Epithelial cell of proximal tubule (primary cell): ENCODE results near the gene IGSF23. TPM values are rescaled to one million over a fixed set of nuclear protein-coding genes. Genes with fewer than 3 reads are reported as not detected.

Experiments used
- DNase-seq: peaks from one replicate; pipeline ENCODE4 v3.0.0-alpha.2; 2011; ENCODE audit warnings: low read depth
- H3K4me3 ChIP-seq: 2 replicates; pipeline ENCODE4 v1.5.1; 2011; ENCODE audit warnings: low read depth, mild to moderate bottlenecking, low read length
- CTCF ChIP-seq: conservative IDR thresholded peaks from 2 replicates; pipeline ENCODE4 v1.5.1; 2012; ENCODE audit warnings: low read depth, mild to moderate bottlenecking, low read length
- total RNA-seq: library from RNA; depleted of rRNA; stranded (reverse); fragments of >200 nt; gene quantifications from 2 replicates; pipeline ENCODE4 v1.2.3, GENCODE V29; 2015

The IGSF23 gene
- 0.12 TPM in 1 of 2 replicates, not detected in the other for total RNA-seq

- TF ChIP-seq CTCF: no peak
- no peak within 1 kb of the TSS for H3K4me3 ChIP-seq
- DNase-seq: no peak
Measured at GRCh38 chr19:44613295-44614178, at the start of gene IGSF23. IGSF23 (plus strand) TSS chr19:44613563; CDS start chr19:44613646, 83 bp downstream.

GRCh38 chr19:44566984-44567383 is 46.4 kb upstream of the IGSF23 start:
- no peak overlapping the region for H3K4me3 ChIP-seq
- DNase-seq: no peak
- TF ChIP-seq CTCF: no peak

- DNase-seq: no peak
- H3K4me3 ChIP-seq: no peak overlapping the region
- no peak for TF ChIP-seq CTCF
Measured at GRCh38 chr19:44567745-44568144, 45.6 kb upstream of the IGSF23 start.

GRCh38 chr19:44570603-44570983 is 42.8 kb upstream of the IGSF23 start:
- no peak overlapping the region for H3K4me3 ChIP-seq
- DNase-seq: no peak
- no peak for TF ChIP-seq CTCF

GRCh38 chr19:44570984-44571684 is 42.2 kb upstream of the IGSF23 start:
- peak; percentile 75 for TF ChIP-seq CTCF
- H3K4me3 ChIP-seq: no peak overlapping the region
- no peak for DNase-seq

GRCh38 chr19:44571830-44572580 is 41.4 kb upstream of the IGSF23 start:
- no peak overlapping the region for H3K4me3 ChIP-seq
- DNase-seq: no peak
- no peak for TF ChIP-seq CTCF
